WTC11 (cell line): ENCODE data around the gene DNAH9. TPM values are rescaled to one million over a fixed set of nuclear protein-coding genes. Genes with fewer than 3 reads are reported as not detected.

Source experiments
- ATAC-seq: fragments of 200-7000 bp; cut with Tn5 transposase; 2 replicates; pipeline ENCODE4 v1.10.0; 2021; ENCODE audit warnings: mild to moderate bottlenecking, moderate library complexity
- CTCF ChIA-PET: fragments of 300-600 bp; sonication (Branson Sonifier 250); formaldehyde crosslinking; loops from one replicate; lab custom pipeline; 2021; ENCODE audit warnings: antibody characterized with exemption; lab: Charles Lee
- POLR2A ChIA-PET: fragments of 350-600 bp; sonication (Branson Sonifier 250); formaldehyde crosslinking; loops from one replicate; lab custom pipeline; 2021; ENCODE audit warnings: antibody characterized with exemption; lab: Charles Lee
- DNase-seq: peaks from one replicate; pipeline ENCODE4 v3.0.0; 2021; ENCODE audit warnings: low spot score
- H3K27ac Mint-ChIP-seq: 2 replicates; pipeline ENCODE4 v1.8.0; 2021; ENCODE audit warnings: mixed read lengths
- H3K27me3 Mint-ChIP-seq: 2 replicates; pipeline ENCODE4 v1.8.0; 2021; ENCODE audit warnings: low read depth, mild to moderate bottlenecking, moderate library complexity, mixed read lengths
- H3K36me3 Mint-ChIP-seq: 2 replicates; pipeline ENCODE4 v1.8.0; 2021; ENCODE audit warnings: mixed read lengths
- H3K4me1 Mint-ChIP-seq: 2 replicates; pipeline ENCODE4 v1.8.0; 2022; ENCODE audit warnings: mixed read lengths
- H3K4me3 Mint-ChIP-seq: 2 replicates; pipeline ENCODE4 v1.8.0; 2021; ENCODE audit warnings: mild to moderate bottlenecking, moderate library complexity, mixed read lengths
- H3K9me3 Mint-ChIP-seq: 2 replicates; pipeline ENCODE4 v1.8.0; 2021; ENCODE audit warnings: mixed read lengths
- CREM ChIP-seq: sonication (generic); formaldehyde crosslinking; IDR thresholded peaks from 2 replicates; pipeline ENCODE4 v1.8.1; 2022; ENCODE audit warnings: mild to moderate bottlenecking, missing genetic modification reagents, moderate library complexity
- ETV6 ChIP-seq: sonication (generic); formaldehyde crosslinking; IDR thresholded peaks from 2 replicates; pipeline ENCODE4 v1.8.1; 2022; ENCODE audit warnings: mild to moderate bottlenecking, missing genetic modification reagents
- GABPB1 ChIP-seq: sonication (generic); formaldehyde crosslinking; IDR thresholded peaks from 2 replicates; pipeline ENCODE4 v1.8.1; 2023; ENCODE audit warnings: mild to moderate bottlenecking, missing genetic modification reagents
- KAT7 ChIP-seq: sonication (generic); formaldehyde crosslinking; IDR thresholded peaks from 2 replicates; pipeline ENCODE4 v1.8.1; 2023; ENCODE audit warnings: missing genetic modification reagents, mild to moderate bottlenecking, borderline replicate concordance
- MXD4 ChIP-seq: fragments of 250-450 bp; sonication (Bioruptor Pico); IDR thresholded peaks from 2 replicates; pipeline ENCODE4 v1.8.0; 2021; ENCODE audit warnings: mild to moderate bottlenecking, moderate library complexity, borderline replicate concordance
- TCF7 ChIP-seq: sonication (generic); formaldehyde crosslinking; IDR thresholded peaks from 2 replicates; pipeline ENCODE4 v1.8.0; 2022; ENCODE audit warnings: mild to moderate bottlenecking, low read depth, missing genetic modification reagents, moderate library complexity
- TP53 ChIP-seq: sonication (generic); formaldehyde crosslinking; IDR thresholded peaks from 2 replicates; pipeline ENCODE4 v1.8.1; 2023; ENCODE audit warnings: mild to moderate bottlenecking, missing genetic modification reagents
- total RNA-seq: library from RNA; stranded (reverse); gene quantifications from 3 replicates; pipeline ENCODE4 v1.2.3, GENCODE V29; 2021
- TF ChIP-seq, protein P1 (sequence below): sonication (generic); formaldehyde crosslinking; IDR thresholded peaks from 2 replicates; pipeline ENCODE4 v1.8.1; 2023; ENCODE audit warnings: mild to moderate bottlenecking, missing genetic modification reagents
- TF ChIP-seq, protein P2 (sequence below): fragments of 250-450 bp; sonication (Bioruptor Pico); conservative IDR thresholded peaks from 2 replicates; pipeline ENCODE4 v1.9.0; 2021; ENCODE audit warnings: mild to moderate bottlenecking
- TF ChIP-seq, protein P3 (sequence below): sonication (generic); formaldehyde crosslinking; IDR thresholded peaks from 2 replicates; pipeline ENCODE4 v1.8.1; 2023; ENCODE audit warnings: mild to moderate bottlenecking, moderate library complexity, missing genetic modification reagents
- TF ChIP-seq, protein P4 (sequence below): sonication (generic); formaldehyde crosslinking; IDR thresholded peaks from 2 replicates; pipeline ENCODE4 v1.8.0; 2023; ENCODE audit warnings: missing genetic modification reagents, mild to moderate bottlenecking, borderline replicate concordance
- TF ChIP-seq, protein P5 (sequence below): sonication (generic); formaldehyde crosslinking; IDR thresholded peaks from 2 replicates; pipeline ENCODE4 v1.8.0; 2023; ENCODE audit warnings: mild to moderate bottlenecking, missing genetic modification reagents
- TF ChIP-seq, protein P6 (sequence below): sonication (generic); formaldehyde crosslinking; IDR thresholded peaks from 2 replicates; pipeline ENCODE4 v1.8.1; 2022; ENCODE audit warnings: low read depth, mild to moderate bottlenecking, moderate library complexity, missing genetic modification reagents, borderline replicate concordance
- TF ChIP-seq, protein P7 (sequence below): sonication (generic); formaldehyde crosslinking; IDR thresholded peaks from 2 replicates; pipeline ENCODE4 v1.8.1; 2023; ENCODE audit warnings: mild to moderate bottlenecking, missing genetic modification reagents, moderate library complexity
- TF ChIP-seq, protein P8 (sequence below): fragments of 250-450 bp; sonication (Bioruptor Pico); IDR thresholded peaks from 2 replicates; pipeline ENCODE4 v1.8.0; 2021; ENCODE audit warnings: mild to moderate bottlenecking

Gene DNAH9
- total RNA-seq, 1 experiment from 2014 or later, result 0.31 TPM

DNA sequence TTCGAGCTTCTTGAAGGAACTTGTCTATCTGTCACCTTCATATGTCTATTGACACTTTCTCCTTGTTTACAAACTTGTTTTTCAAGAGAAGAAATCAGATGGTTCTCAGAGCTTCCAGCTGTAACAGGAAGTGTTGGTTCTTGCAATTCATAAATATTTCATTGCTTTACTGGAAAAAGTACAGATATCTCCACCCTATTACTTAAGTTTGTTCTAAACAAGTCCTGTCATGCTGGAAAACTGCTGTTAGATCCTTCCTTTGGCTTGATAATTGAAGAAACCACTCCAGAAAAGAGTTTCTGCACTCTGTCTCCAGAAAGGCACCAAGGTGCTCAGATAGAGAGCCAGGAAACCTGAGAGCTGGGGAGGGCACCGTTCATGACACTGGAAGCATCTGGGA lies 181.6 kb downstream of the DNAH9 start:
- ATAC-seq (no peak), DNase-seq (no peak)
- ChIA-PET POLR2A (no interaction called here), CTCF (no interaction called here)
- peaks cover 4% of the 10 kb centered on the region for H3K27me3 Mint-ChIP-seq
- no peak overlapping the region for H3K4me3 Mint-ChIP-seq
- peaks cover 66% of the 10 kb centered on the region for H3K9me3 Mint-ChIP-seq
- H3K36me3 Mint-ChIP-seq, result peaks cover 25% of the 10 kb centered on the region
- H3K27ac Mint-ChIP-seq, result no peak overlapping the region
- H3K4me1 Mint-ChIP-seq, result no peaks in the 10 kb centered on the region
- TF ChIP-seq, protein P1, sequence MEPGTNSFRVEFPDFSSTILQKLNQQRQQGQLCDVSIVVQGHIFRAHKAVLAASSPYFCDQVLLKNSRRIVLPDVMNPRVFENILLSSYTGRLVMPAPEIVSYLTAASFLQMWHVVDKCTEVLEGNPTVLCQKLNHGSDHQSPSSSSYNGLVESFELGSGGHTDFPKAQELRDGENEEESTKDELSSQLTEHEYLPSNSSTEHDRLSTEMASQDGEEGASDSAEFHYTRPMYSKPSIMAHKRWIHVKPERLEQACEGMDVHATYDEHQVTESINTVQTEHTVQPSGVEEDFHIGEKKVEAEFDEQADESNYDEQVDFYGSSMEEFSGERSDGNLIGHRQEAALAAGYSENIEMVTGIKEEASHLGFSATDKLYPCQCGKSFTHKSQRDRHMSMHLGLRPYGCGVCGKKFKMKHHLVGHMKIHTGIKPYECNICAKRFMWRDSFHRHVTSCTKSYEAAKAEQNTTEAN (CRISPR knock-in tag), result no peak
- no peak for TF ChIP-seq GABPB1 (CRISPR knock-in tag)
- TF ChIP-seq, protein P2, sequence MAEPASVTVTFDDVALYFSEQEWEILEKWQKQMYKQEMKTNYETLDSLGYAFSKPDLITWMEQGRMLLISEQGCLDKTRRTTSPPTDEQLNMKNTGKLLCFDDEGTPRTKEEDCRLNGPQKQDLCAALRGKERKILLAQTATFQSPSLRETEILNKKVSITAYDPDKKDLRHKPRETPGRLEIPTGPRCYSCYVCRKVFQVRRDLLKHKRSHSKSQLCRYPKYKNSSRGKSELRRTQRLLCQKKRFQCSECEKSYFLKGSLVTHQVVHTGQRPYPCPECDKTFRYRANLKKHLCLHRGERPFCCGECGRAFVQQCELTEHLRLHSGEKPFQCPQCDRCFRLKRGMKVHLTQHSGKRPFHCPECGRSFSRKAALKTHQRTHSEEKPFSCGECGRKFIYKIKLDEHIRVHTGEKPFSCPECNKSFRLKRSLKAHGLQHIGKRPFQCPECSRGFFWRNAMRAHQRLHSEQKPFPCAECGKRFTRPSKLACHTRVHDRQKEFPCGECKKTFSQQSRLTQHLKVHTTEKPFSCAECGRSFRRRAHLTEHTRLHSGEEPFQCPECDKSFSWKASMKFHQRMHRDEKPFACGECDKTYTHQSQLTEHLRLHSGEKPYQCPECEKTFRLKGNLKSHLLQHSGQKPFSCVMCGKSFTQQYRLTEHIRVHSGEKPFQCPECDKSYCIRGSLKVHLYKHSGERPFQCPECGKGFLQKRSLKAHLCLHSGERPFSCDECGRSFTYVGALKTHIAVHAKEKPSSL (CRISPR knock-in tag), result no peak

DNA sequence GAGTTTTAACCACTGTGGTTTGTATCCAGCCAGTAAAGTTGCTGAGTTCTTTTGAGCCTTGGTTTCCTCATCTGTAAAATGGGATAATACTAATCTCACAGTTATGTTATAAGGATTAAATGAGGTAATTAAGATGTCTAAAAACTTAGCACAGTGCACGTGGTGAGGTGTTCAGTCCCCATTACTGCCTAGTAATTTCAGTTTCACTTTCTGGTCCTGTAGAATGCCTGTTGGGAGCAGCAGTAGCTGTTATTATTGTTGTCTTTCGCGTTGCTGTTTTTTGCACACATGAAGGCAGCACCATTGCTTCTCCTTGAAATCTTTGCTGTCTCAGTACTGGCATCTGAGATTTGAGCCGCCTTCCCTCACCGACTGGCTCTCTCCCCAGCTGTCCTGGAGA lies 182.4 kb downstream of the DNAH9 start:
- Mint-ChIP-seq H3K36me3 (peaks cover 26% of the 10 kb centered on the region), H3K4me3 (no peak overlapping the region), H3K27me3 (no peaks in the 10 kb centered on the region; the same call in 1 of the 2 replicates), H3K27ac (no peak overlapping the region), H3K9me3 (peaks cover 68% of the 10 kb centered on the region), H3K4me1 (no peaks in the 10 kb centered on the region)
- CTCF ChIA-PET, result no interaction called here
- DNase-seq (no peak), ATAC-seq (no peak)
- POLR2A ChIA-PET, result no interaction called here
- TF ChIP-seq, protein P3, sequence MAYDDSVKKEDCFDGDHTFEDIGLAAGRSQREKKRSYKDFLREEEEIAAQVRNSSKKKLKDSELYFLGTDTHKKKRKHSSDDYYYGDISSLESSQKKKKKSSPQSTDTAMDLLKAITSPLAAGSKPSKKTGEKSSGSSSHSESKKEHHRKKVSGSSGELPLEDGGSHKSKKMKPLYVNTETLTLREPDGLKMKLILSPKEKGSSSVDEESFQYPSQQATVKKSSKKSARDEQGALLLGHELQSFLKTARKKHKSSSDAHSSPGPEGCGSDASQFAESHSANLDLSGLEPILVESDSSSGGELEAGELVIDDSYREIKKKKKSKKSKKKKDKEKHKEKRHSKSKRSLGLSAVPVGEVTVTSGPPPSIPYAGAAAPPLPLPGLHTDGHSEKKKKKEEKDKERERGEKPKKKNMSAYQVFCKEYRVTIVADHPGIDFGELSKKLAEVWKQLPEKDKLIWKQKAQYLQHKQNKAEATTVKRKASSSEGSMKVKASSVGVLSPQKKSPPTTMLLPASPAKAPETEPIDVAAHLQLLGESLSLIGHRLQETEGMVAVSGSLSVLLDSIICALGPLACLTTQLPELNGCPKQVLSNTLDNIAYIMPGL, result no peak
- TF ChIP-seq, protein P4, sequence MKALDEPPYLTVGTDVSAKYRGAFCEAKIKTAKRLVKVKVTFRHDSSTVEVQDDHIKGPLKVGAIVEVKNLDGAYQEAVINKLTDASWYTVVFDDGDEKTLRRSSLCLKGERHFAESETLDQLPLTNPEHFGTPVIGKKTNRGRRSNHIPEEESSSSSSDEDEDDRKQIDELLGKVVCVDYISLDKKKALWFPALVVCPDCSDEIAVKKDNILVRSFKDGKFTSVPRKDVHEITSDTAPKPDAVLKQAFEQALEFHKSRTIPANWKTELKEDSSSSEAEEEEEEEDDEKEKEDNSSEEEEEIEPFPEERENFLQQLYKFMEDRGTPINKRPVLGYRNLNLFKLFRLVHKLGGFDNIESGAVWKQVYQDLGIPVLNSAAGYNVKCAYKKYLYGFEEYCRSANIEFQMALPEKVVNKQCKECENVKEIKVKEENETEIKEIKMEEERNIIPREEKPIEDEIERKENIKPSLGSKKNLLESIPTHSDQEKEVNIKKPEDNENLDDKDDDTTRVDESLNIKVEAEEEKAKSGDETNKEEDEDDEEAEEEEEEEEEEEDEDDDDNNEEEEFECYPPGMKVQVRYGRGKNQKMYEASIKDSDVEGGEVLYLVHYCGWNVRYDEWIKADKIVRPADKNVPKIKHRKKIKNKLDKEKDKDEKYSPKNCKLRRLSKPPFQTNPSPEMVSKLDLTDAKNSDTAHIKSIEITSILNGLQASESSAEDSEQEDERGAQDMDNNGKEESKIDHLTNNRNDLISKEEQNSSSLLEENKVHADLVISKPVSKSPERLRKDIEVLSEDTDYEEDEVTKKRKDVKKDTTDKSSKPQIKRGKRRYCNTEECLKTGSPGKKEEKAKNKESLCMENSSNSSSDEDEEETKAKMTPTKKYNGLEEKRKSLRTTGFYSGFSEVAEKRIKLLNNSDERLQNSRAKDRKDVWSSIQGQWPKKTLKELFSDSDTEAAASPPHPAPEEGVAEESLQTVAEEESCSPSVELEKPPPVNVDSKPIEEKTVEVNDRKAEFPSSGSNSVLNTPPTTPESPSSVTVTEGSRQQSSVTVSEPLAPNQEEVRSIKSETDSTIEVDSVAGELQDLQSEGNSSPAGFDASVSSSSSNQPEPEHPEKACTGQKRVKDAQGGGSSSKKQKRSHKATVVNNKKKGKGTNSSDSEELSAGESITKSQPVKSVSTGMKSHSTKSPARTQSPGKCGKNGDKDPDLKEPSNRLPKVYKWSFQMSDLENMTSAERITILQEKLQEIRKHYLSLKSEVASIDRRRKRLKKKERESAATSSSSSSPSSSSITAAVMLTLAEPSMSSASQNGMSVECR (CRISPR knock-in tag), result no peak
- TF ChIP-seq, protein P5, sequence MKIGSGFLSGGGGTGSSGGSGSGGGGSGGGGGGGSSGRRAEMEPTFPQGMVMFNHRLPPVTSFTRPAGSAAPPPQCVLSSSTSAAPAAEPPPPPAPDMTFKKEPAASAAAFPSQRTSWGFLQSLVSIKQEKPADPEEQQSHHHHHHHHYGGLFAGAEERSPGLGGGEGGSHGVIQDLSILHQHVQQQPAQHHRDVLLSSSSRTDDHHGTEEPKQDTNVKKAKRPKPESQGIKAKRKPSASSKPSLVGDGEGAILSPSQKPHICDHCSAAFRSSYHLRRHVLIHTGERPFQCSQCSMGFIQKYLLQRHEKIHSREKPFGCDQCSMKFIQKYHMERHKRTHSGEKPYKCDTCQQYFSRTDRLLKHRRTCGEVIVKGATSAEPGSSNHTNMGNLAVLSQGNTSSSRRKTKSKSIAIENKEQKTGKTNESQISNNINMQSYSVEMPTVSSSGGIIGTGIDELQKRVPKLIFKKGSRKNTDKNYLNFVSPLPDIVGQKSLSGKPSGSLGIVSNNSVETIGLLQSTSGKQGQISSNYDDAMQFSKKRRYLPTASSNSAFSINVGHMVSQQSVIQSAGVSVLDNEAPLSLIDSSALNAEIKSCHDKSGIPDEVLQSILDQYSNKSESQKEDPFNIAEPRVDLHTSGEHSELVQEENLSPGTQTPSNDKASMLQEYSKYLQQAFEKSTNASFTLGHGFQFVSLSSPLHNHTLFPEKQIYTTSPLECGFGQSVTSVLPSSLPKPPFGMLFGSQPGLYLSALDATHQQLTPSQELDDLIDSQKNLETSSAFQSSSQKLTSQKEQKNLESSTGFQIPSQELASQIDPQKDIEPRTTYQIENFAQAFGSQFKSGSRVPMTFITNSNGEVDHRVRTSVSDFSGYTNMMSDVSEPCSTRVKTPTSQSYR, result no peak
- no peak for TF ChIP-seq TCF7 (CRISPR knock-in tag)
- no peak for TF ChIP-seq TP53 (CRISPR knock-in tag)
- TF ChIP-seq CREM (CRISPR knock-in tag), result no peak
- no peak for TF ChIP-seq MXD4 (CRISPR knock-in tag)
- TF ChIP-seq, protein P6, sequence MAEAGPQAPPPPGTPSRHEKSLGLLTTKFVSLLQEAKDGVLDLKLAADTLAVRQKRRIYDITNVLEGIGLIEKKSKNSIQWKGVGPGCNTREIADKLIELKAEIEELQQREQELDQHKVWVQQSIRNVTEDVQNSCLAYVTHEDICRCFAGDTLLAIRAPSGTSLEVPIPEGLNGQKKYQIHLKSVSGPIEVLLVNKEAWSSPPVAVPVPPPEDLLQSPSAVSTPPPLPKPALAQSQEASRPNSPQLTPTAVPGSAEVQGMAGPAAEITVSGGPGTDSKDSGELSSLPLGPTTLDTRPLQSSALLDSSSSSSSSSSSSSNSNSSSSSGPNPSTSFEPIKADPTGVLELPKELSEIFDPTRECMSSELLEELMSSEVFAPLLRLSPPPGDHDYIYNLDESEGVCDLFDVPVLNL (CRISPR knock-in tag), result no peak
- TF ChIP-seq ETV6 (CRISPR knock-in tag), result no peak
- TF ChIP-seq, protein P7, sequence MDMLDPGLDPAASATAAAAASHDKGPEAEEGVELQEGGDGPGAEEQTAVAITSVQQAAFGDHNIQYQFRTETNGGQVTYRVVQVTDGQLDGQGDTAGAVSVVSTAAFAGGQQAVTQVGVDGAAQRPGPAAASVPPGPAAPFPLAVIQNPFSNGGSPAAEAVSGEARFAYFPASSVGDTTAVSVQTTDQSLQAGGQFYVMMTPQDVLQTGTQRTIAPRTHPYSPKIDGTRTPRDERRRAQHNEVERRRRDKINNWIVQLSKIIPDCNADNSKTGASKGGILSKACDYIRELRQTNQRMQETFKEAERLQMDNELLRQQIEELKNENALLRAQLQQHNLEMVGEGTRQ (CRISPR knock-in tag), result no peak
- TF ChIP-seq, protein P8, sequence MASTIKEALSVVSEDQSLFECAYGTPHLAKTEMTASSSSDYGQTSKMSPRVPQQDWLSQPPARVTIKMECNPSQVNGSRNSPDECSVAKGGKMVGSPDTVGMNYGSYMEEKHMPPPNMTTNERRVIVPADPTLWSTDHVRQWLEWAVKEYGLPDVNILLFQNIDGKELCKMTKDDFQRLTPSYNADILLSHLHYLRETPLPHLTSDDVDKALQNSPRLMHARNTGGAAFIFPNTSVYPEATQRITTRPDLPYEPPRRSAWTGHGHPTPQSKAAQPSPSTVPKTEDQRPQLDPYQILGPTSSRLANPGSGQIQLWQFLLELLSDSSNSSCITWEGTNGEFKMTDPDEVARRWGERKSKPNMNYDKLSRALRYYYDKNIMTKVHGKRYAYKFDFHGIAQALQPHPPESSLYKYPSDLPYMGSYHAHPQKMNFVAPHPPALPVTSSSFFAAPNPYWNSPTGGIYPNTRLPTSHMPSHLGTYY (CRISPR knock-in tag), result no peak
- TF ChIP-seq, protein P2 (CRISPR knock-in tag), result no peak
- no peak for TF ChIP-seq KAT7 (CRISPR knock-in tag)
